Left lung (tissue), 10 donors: ENCODE results near the gene BORCS6. TPM values are rescaled to one million over a fixed set of nuclear protein-coding genes. Genes with fewer than 3 reads are reported as not detected.

Experiments used
- ATAC-seq: fragments of 200-7000 bp; cut with Tn5 transposase; one replicate; pipeline ENCODE4 v1.9.1; 2020; ENCODE audit warnings: moderate library complexity
- DNase-seq, 4 donors: peaks; one replicate each; pipeline ENCODE4 v3.0.0-alpha.2; 2013 to 2020
- H3K27ac ChIP-seq, 2 donors: fragments of 200-600 bp; sonication (generic) in 1 of 2; one replicate each; pipeline versions ENCODE4 v1.5.0 to v1.8.0; 2020 to 2021
- H3K27me3 ChIP-seq, 2 donors: fragments of 200-600 bp; sonication (generic) in 1 of 2; one replicate each; pipeline versions ENCODE4 v1.5.0 to v1.8.0; 2020 to 2021
- H3K36me3 ChIP-seq, 2 donors: fragments of 200-600 bp; sonication (generic) in 1 of 2; one replicate each; pipeline versions ENCODE4 v1.5.0 to v1.8.0; 2020 to 2021
- H3K4me1 ChIP-seq, 2 donors: fragments of 200-600 bp; one replicate each; pipeline ENCODE4 v1.8.0; 2021
- H3K4me3 ChIP-seq, 2 donors: fragments of 200-600 bp; sonication (generic) in 1 of 2; one replicate each; pipeline versions ENCODE4 v1.5.0 to v1.8.0; 2020 to 2021; ENCODE audit warnings: mild to moderate bottlenecking in 1 of 2
- H3K9me3 ChIP-seq, 2 donors: fragments of 200-600 bp; sonication (generic) in 1 of 2; one replicate each; pipeline versions ENCODE4 v1.5.0 to v1.8.0; 2020 to 2021
- intact Hi-C, 2 donors: fragments of 100-400 bp; cut with DNase I; formaldehyde crosslinking; loops; one replicate each; pipeline versions ENCODE4 v1.11.2 to v1.14.2; 2022
- polyA plus RNA-seq, 6 donors: library from polyadenylated mRNA; unstranded; fragments of 120-200 nt; gene quantifications; one replicate each; pipeline ENCODE4 v1.2.1, GENCODE V29; 2013; ENCODE audit not compliant: insufficient read length in 6 of 6
- total RNA-seq, 2 donors: library from RNA; stranded (reverse); fragmentation: NEBNext Ultra II Directional; extraction: Animal tissue kit (Norgen Biotek cat#: 25700); gene quantifications; one replicate each; pipeline ENCODE4 v1.2.1, GENCODE V29; 2021
- TF ChIP-seq, protein P1 (sequence below), 2 donors: fragments of 200-600 bp; sonication (generic) in 1 of 2; IDR thresholded peaks; one replicate each; pipeline versions ENCODE4 v1.5.0 to v1.8.0; 2021; ENCODE audit warnings: antibody characterized with exemption in 2 of 2
- donor health status: DM: no; HTN: yes; CAD: no.
- donor health status: DM: no; HTN: no; CAD: no.

The BORCS6 gene
- total and polyA plus RNA-seq, 8 donors: 2.4 to 10.6 (median 3.3) TPM

DNA sequence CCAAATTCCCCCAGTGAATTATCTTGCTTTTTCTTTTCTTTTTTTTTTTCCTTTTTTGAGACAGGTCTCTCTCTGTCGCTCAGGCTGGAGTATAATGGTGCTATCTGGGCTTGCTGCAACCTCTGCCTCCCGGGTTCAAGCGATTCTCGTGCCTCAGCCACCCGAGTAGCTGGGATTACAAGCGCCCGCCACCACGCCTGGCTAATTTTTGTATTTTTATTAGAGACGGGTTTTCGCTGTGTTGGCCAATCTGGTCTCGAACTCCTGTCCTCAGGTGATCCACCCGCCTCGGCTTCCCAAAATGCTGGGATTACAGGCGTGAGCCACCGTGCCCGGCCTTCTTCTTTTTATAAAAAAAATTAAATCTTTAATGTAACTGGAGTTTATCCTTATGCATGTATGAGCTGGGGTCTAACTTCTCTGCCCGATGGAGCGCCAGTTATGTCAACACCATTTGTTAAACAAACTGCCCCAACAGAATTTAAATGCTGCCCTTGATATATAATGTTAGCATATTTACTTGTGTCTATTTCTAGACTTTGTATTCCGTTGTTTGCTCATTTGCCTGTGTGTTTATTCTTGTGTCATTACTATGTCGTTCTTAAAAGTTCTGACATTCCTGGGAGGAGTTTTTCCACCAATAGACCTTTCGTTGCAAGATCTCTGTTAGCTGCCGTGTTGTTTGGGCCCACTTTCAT lies 20.9 kb upstream of the BORCS6 start:
- Histone ChIP-seq H3K4me1 (peaks cover 5 to 23% of the 10 kb centered on the region in 2 donors), H3K27me3 (no peaks in the 10 kb centered on the region), H3K27ac (peak overlapping the region; percentile 86 to 88), H3K9me3 (no peaks in the 10 kb centered on the region), H3K4me3 (peak overlapping the region; percentile 39 to 57), H3K36me3 (no peaks in the 10 kb centered on the region)
- intact Hi-C loops: no loop called here
- DNase-seq (no peak), ATAC-seq (peak; percentile 49)
- TF ChIP-seq, protein P1, sequence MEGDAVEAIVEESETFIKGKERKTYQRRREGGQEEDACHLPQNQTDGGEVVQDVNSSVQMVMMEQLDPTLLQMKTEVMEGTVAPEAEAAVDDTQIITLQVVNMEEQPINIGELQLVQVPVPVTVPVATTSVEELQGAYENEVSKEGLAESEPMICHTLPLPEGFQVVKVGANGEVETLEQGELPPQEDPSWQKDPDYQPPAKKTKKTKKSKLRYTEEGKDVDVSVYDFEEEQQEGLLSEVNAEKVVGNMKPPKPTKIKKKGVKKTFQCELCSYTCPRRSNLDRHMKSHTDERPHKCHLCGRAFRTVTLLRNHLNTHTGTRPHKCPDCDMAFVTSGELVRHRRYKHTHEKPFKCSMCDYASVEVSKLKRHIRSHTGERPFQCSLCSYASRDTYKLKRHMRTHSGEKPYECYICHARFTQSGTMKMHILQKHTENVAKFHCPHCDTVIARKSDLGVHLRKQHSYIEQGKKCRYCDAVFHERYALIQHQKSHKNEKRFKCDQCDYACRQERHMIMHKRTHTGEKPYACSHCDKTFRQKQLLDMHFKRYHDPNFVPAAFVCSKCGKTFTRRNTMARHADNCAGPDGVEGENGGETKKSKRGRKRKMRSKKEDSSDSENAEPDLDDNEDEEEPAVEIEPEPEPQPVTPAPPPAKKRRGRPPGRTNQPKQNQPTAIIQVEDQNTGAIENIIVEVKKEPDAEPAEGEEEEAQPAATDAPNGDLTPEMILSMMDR (IDR thresholded peaks at IDR 0.05): no peak

DNA sequence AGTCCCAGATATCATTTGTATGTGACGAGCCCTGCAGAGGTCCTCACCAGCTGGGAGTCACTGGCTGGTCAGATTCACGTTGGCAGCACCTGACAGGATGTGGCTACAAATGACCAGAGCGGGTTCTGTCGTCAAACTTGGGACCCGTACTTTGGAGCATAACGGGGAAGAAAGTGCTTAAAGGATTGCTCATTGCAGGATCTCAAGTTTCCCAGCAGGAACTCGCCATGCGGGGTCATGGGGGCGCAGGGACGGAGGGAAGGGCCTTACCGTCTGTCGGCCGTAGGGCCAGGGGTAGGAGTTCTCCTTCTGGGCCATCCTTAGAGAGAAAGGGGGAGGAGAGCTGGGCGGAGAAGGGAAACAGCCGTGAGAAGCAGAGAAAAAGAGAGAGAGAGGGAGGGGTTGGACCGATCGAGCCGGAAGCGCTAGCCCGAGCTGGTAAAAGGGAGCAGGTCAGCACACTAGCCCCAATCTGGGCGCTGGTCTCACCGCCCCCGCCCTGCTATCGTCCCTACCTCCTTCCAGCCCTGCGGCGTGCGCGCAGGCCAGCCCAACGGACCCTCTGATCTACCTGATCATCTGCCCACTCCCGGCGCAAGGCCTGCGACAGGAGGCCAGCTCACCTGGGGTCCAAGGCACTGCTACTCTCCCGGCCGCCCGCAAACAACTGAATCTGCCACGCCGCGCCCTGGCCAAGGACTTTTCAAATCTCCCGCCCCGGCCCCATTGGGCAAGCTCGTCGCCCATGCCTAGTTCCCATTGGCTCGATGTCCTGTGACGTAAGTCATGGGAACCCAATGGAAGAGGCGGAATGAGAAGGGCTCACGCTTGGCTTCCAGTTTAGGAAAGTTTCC lies 20.2 kb upstream of the BORCS6 start, which contains the start of gene AURKB:
AURKB (minus strand) TSS at position 669 of the 854 bp plus-strand sequence; CDS start at position 318, 351 bp downstream.
- Histone ChIP-seq H3K4me3 (peak within 1 kb of the TSS; percentile 39 to 57), H3K4me1 (peaks cover 5 to 23% of the 10 kb centered on the region in 2 donors), H3K27ac (peak within 1 kb of the TSS; percentile 86 to 88), H3K9me3 (no peaks in the 10 kb centered on the region), H3K27me3 (no peaks in the 10 kb centered on the region), H3K36me3 (no peaks in the 10 kb centered on the region)
- DNase-seq: peak; percentile 91 to 97 (median 96)
- intact Hi-C loops: no loop called here
- peak; percentile 98 for ATAC-seq
- TF ChIP-seq, protein P1 (IDR thresholded peaks at IDR 0.05): no peak

DNA sequence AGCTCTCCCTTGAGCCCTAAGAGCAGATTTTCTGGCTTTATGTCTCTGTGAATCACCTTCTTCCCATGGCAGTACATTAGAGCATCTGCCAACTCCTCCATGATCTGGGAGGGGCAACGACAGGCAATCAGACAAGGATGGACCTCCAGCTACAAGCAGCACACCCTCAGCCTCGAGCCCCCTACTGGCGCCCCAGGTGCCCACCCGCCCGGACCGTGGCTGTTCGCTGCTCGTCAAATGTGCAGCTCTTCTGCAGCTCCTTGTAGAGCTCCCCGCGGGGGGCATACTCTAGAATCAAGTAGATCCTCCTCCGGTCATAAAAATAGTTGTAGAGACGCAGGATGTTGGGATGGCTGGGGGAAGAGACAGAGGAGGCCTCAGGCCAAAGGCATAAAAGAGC lies 16.6 kb upstream of the BORCS6 start:
- no peak overlapping the region for H3K27ac ChIP-seq
- intact Hi-C loops: no loop called here
- TF ChIP-seq, protein P1 (IDR thresholded peaks at IDR 0.05): no peak

DNA sequence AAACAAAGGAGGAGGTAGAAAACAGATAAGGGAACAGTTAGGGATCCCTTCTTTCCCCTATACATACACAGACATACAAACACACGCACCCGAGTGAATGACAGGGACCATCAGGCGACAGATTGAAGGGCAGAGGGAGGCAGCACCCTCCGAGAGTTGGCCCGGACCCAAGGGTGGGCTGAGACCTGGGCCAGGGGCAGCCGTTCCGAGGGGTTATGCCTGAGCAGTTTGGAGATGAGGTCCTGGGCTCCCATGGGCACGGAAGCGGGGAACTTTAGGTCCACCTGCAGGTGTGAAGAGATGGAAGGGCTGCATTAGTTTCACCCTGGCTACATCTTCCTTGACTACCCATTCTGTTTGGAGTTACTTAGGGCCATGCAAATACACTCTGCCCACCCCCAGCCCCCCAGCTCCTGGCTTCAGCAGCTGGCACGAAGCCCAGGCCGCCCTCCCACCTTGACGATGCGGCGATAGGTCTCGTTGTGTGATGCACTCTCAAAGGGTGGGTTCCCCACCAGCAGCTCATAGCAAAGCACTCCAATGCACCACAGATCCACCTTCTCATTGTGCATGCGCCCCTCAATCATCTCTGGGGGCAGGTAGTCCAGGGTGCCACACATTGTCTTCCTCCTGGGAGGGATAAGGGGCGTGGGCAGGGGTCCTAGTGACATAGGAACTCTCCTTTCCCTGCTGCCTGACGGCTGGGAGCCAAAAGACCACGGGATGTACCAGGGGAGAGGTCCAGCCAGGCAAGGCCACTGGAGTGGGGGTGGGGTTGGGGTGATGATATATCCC lies 15.0 kb upstream of the BORCS6 start:
- TF ChIP-seq, protein P1 (IDR thresholded peaks at IDR 0.05): no peak

More for the DNA sequence above, 16.6 kb upstream of the BORCS6 start:
- Histone ChIP-seq H3K9me3 (no peaks in the 10 kb centered on the region), H3K27me3 (no peaks in the 10 kb centered on the region), H3K36me3 (no peaks in the 10 kb centered on the region), H3K4me1 (peaks cover 5 to 23% of the 10 kb centered on the region in 2 donors), H3K4me3 (no peak overlapping the region)
- DNase-seq: no peak
- no peak for ATAC-seq

More for the DNA sequence above, 15.0 kb upstream of the BORCS6 start:
- ATAC-seq (no peak), DNase-seq (no peak)
- intact Hi-C loops: no loop called here
- Histone ChIP-seq H3K4me3 (no peak overlapping the region), H3K27me3 (no peaks in the 10 kb centered on the region), H3K27ac (no peak overlapping the region), H3K9me3 (no peaks in the 10 kb centered on the region), H3K4me1 (peaks cover 0 to 9% of the 10 kb centered on the region in 2 donors), H3K36me3 (no peaks in the 10 kb centered on the region)
